ENCODE results near the gene SNTG2. TPM values are rescaled to one million over a fixed set of nuclear protein-coding genes. Genes with fewer than 3 reads are reported as not detected.

Gene SNTG2
- total RNA-seq, 1 donor from 2014 or later, result 1.9 TPM

- Histone ChIP-seq H3K4me1 (ENCODE audit: insufficient read depth, low read length) (no peaks in the 10 kb centered on the region), H3K27me3 (ENCODE audit: insufficient read depth, low read length) (no peaks in the 10 kb centered on the region), H3K27ac (ENCODE audit: low read depth, low read length) (no peak overlapping the region), H4K20me1 (ENCODE audit: insufficient read depth, low read length) (no peaks in the 10 kb centered on the region), H3K4me2 (ENCODE audit: low read length) (no peak overlapping the region), H3K9me3 (ENCODE audit: insufficient read depth, low read depth, low read length) (no peaks in the 10 kb centered on the region), H3K36me3 (ENCODE audit: insufficient read depth, low read length) (no peaks in the 10 kb centered on the region), H3K9ac (ENCODE audit: low read length) (no peak overlapping the region), H2AFZ (ENCODE audit: low read depth, low read length) (no peak overlapping the region), H3K79me2 (ENCODE audit: insufficient read depth, low read length) (no peaks in the 10 kb centered on the region), H3K4me3 (ENCODE audit: insufficient read depth, low read depth, low read length) (no peak overlapping the region)
- Mint-ChIP-seq H3K27me3 (ENCODE audit: low read depth, unreplicated experiment) (no peaks in the 10 kb centered on the region), H3K4me3 (ENCODE audit: unreplicated experiment) (no peak overlapping the region), H3K27ac (ENCODE audit: unreplicated experiment) (no peak overlapping the region), H3K4me1 (ENCODE audit: low read depth, unreplicated experiment) (no peaks in the 10 kb centered on the region), H3K36me3 (ENCODE audit: low read depth, unreplicated experiment) (no peaks in the 10 kb centered on the region), H3K9me3 (ENCODE audit: unreplicated experiment) (no peaks in the 10 kb centered on the region)
- DNase-seq (ENCODE audit: low read depth) (no peak), FAIRE-seq (no peak)
- TF ChIP-seq CTCF (IDR thresholded peaks at IDR 0.05; ENCODE audit: insufficient read depth, low read depth, low read length) (no peak), EZH2 (IDR thresholded peaks at IDR 0.05; ENCODE audit: insufficient read depth, low read length) (no peak)
These were observed 235.8 kb downstream of the SNTG2 start for GRCh38 chr2:1186421-1186820.

- Mint-ChIP-seq H3K27me3 (ENCODE audit: low read depth, unreplicated experiment) (no peaks in the 10 kb centered on the region), H3K9me3 (ENCODE audit: unreplicated experiment) (no peaks in the 10 kb centered on the region), H3K4me1 (ENCODE audit: low read depth, unreplicated experiment) (no peaks in the 10 kb centered on the region), H3K36me3 (ENCODE audit: low read depth, unreplicated experiment) (no peaks in the 10 kb centered on the region), H3K27ac (ENCODE audit: unreplicated experiment) (no peak overlapping the region), H3K4me3 (ENCODE audit: unreplicated experiment) (no peak overlapping the region)
- Histone ChIP-seq H3K9me3 (ENCODE audit: insufficient read depth, low read depth, low read length) (no peaks in the 10 kb centered on the region), H3K36me3 (ENCODE audit: insufficient read depth, low read length) (no peaks in the 10 kb centered on the region), H3K79me2 (ENCODE audit: insufficient read depth, low read length) (no peaks in the 10 kb centered on the region), H3K27me3 (ENCODE audit: insufficient read depth, low read length) (no peaks in the 10 kb centered on the region), H4K20me1 (ENCODE audit: insufficient read depth, low read length) (no peaks in the 10 kb centered on the region), H3K4me1 (ENCODE audit: insufficient read depth, low read length) (no peaks in the 10 kb centered on the region), H3K9ac (ENCODE audit: low read length) (no peak overlapping the region), H2AFZ (ENCODE audit: low read depth, low read length) (no peak overlapping the region), H3K4me2 (ENCODE audit: low read length) (no peak overlapping the region), H3K27ac (ENCODE audit: low read depth, low read length) (no peak overlapping the region), H3K4me3 (ENCODE audit: insufficient read depth, low read depth, low read length) (no peak overlapping the region)
- no peak for DNase-seq (ENCODE audit: low read depth)
- no peak for FAIRE-seq
- TF ChIP-seq CTCF (IDR thresholded peaks at IDR 0.05; ENCODE audit: insufficient read depth, low read depth, low read length), result no peak
- TF ChIP-seq EZH2 (IDR thresholded peaks at IDR 0.05; ENCODE audit: insufficient read depth, low read length), result no peak
These were observed 236.5 kb downstream of the SNTG2 start for GRCh38 chr2:1187189-1187588.

GRCh38 chr2:1192121-1192520 lies 241.5 kb downstream of the SNTG2 start:
- no peak overlapping the region for H3K27ac Mint-ChIP-seq (ENCODE audit: unreplicated experiment)
- Histone ChIP-seq H3K4me2 (ENCODE audit: low read length) (no peak overlapping the region), H3K4me3 (ENCODE audit: insufficient read depth, low read depth, low read length) (no peak overlapping the region), H2AFZ (ENCODE audit: low read depth, low read length) (no peak overlapping the region), H3K79me2 (ENCODE audit: insufficient read depth, low read length) (no peaks in the 10 kb centered on the region), H3K4me1 (ENCODE audit: insufficient read depth, low read length) (no peaks in the 10 kb centered on the region), H4K20me1 (ENCODE audit: insufficient read depth, low read length) (no peaks in the 10 kb centered on the region), H3K9ac (ENCODE audit: low read length) (no peak overlapping the region), H3K36me3 (ENCODE audit: insufficient read depth, low read length) (no peaks in the 10 kb centered on the region), H3K27ac (ENCODE audit: low read depth, low read length) (no peak overlapping the region), H3K9me3 (ENCODE audit: insufficient read depth, low read depth, low read length) (no peaks in the 10 kb centered on the region), H3K27me3 (ENCODE audit: insufficient read depth, low read length) (no peaks in the 10 kb centered on the region)
- H3K9me3 Mint-ChIP-seq (ENCODE audit: unreplicated experiment), result peaks cover 8% of the 10 kb centered on the region
- no peak overlapping the region for H3K4me3 Mint-ChIP-seq (ENCODE audit: unreplicated experiment)
- FAIRE-seq (no peak), DNase-seq (ENCODE audit: low read depth) (no peak)
- H3K36me3 Mint-ChIP-seq (ENCODE audit: low read depth, unreplicated experiment), result no peaks in the 10 kb centered on the region
- no peaks in the 10 kb centered on the region for H3K4me1 Mint-ChIP-seq (ENCODE audit: low read depth, unreplicated experiment)
- H3K27me3 Mint-ChIP-seq (ENCODE audit: low read depth, unreplicated experiment), result no peaks in the 10 kb centered on the region
- no peak for TF ChIP-seq EZH2 (IDR thresholded peaks at IDR 0.05; ENCODE audit: insufficient read depth, low read length)
- TF ChIP-seq CTCF (IDR thresholded peaks at IDR 0.05; ENCODE audit: insufficient read depth, low read depth, low read length), result no peak
